OCI-LY7 (cell line): ENCODE results near the gene PDZRN4. TPM values are rescaled to one million over a fixed set of nuclear protein-coding genes. Genes with fewer than 3 reads are reported as not detected.

Source experiments
- BruUV-seq: library from RNA; stranded (reverse); fragments of 400-500 nt; replicated peaks from 2 replicates; lab custom pipeline; 2021; lab: Mats Ljungman, UMichigan
- CTCF ChIA-PET: fragments of 300-600 bp; sonication (Branson Sonifier 250); formaldehyde crosslinking; loops from one replicate; lab custom pipeline; 2022; ENCODE audit warnings: antibody characterized with exemption; ENCODE audit not compliant: unreplicated experiment; lab: Charles Lee
- POLR2A ChIA-PET: fragments of 300-600 bp; sonication (Branson Sonifier 250); formaldehyde crosslinking; loops from one replicate; lab custom pipeline; 2022; ENCODE audit warnings: antibody characterized with exemption; lab: Charles Lee
- DNase-seq: peaks from one replicate; pipeline ENCODE4 v3.0.0-alpha.2; 2015; ENCODE audit warnings: low spot score
- H2AFZ ChIP-seq: fragments of 200-600 bp; sonication (generic), shearing (Covaris generic); 2 replicates; pipeline ENCODE4 v1.6.1; 2014; ENCODE audit warnings: mild to moderate bottlenecking, antibody characterized with exemption, low read length, moderate library complexity
- H3K27ac ChIP-seq: fragments of 200-600 bp; sonication (generic); 2 replicates; pipeline ENCODE4 v1.5.1; 2014; ENCODE audit warnings: mixed run types, low read depth, mild to moderate bottlenecking, moderate library complexity, low read length, inconsistent platforms; ENCODE audit not compliant: poor library complexity, severe bottlenecking
- H3K36me3 ChIP-seq: fragments of 200-600 bp; sonication (generic); 2 replicates; pipeline ENCODE4 v1.6.1; 2014; ENCODE audit warnings: mild to moderate bottlenecking, antibody characterized with exemption, low read length, moderate library complexity, mixed read lengths; ENCODE audit not compliant: insufficient read depth
- H3K4me1 ChIP-seq: fragments of 200-600 bp; sonication (generic); 2 replicates; pipeline ENCODE4 v1.5.1; 2014; ENCODE audit warnings: mild to moderate bottlenecking, low read length; ENCODE audit not compliant: insufficient read depth, poor library complexity, severe bottlenecking
- H3K4me2 ChIP-seq: fragments of 200-600 bp; sonication (generic); 2 replicates; pipeline ENCODE4 v1.6.1; 2014; ENCODE audit warnings: mild to moderate bottlenecking, low read length
- H3K4me3 ChIP-seq: fragments of 200-600 bp; sonication (generic); 2 replicates; pipeline ENCODE4 v1.5.1; 2014; ENCODE audit warnings: mild to moderate bottlenecking, low read depth, low read length; ENCODE audit not compliant: poor library complexity, severe bottlenecking
- H3K79me2 ChIP-seq: fragments of 200-600 bp; sonication (generic); 2 replicates; pipeline ENCODE4 v1.6.1; 2016; ENCODE audit warnings: low read depth, mild to moderate bottlenecking, low read length, moderate library complexity, mixed read lengths; ENCODE audit not compliant: insufficient read depth
- H3K9me2 ChIP-seq: fragments of 200-600 bp; sonication (generic); 2 replicates; pipeline ENCODE4 v1.6.1; 2016; ENCODE audit warnings: mild to moderate bottlenecking, low read length, mixed read lengths; ENCODE audit not compliant: insufficient read depth
- H3K9me3 ChIP-seq: fragments of 200-600 bp; sonication (generic); 2 replicates; pipeline ENCODE4 v1.6.1; 2014; ENCODE audit warnings: mild to moderate bottlenecking, mixed run types, low read length, mixed read lengths
- H4K20me1 ChIP-seq: fragments of 200-600 bp; sonication (generic); 2 replicates; pipeline ENCODE4 v1.6.1; 2014; ENCODE audit warnings: mild to moderate bottlenecking, antibody characterized with exemption, low read length, moderate library complexity, mixed read lengths; ENCODE audit not compliant: insufficient read depth
- CTCF ChIP-seq: fragments of 200-600 bp; sonication (generic); conservative IDR thresholded peaks from 2 replicates; pipeline ENCODE4 v1.5.1; 2014; ENCODE audit warnings: mild to moderate bottlenecking, antibody characterized with exemption, low read length, moderate library complexity, mixed read lengths
- EZH2phosphoT487 ChIP-seq: fragments of 200-600 bp; sonication (generic); IDR thresholded peaks from 2 replicates; pipeline ENCODE4 v1.6.1; 2018; ENCODE audit warnings: low read depth, borderline replicate concordance, mild to moderate bottlenecking, mixed run types, antibody characterized with exemption, low read length, moderate library complexity, mixed read lengths
- intact Hi-C: fragments of 100-400 bp; cut with micrococcal nuclease; formaldehyde crosslinking; loops from one replicate; pipeline ENCODE4 v1.10.0; 2022; ENCODE audit not compliant: unreplicated experiment
- total RNA-seq, 2 experiments: library from RNA; depleted of rRNA in 1 of 2; stranded (reverse); fragments of >200 nt in 1 of 2; shearing (Covaris generic) in 1 of 2; gene quantifications; 2 replicates each; pipeline ENCODE4 v1.2.3, GENCODE V29; 2014 to 2022

Gene PDZRN4
- total RNA-seq, 2 experiments from 2014 or later: 6.8 to 16.8 TPM

- TF ChIP-seq CTCF (no peak), EZH2phosphoT487 (no peak)
- no peak overlapping the region for H3K27ac ChIP-seq
- no peaks in the 10 kb centered on the region for H3K9me3 ChIP-seq
- H2AFZ ChIP-seq: no peak overlapping the region
- ChIA-PET CTCF (no interaction called here), POLR2A (interaction anchor here (0.5 kb wide), 1 partner anchor 89 kb away, joined by 3 read pairs; no protein-coding TSS in a partner anchor)
- no peaks in the 10 kb centered on the region for H4K20me1 ChIP-seq
- H3K4me3 ChIP-seq: no peak overlapping the region
- peaks cover 18% of the 10 kb centered on the region for H3K36me3 ChIP-seq
- no peak for DNase-seq
- no peaks in the 10 kb centered on the region for H3K4me1 ChIP-seq
- H3K9me2 ChIP-seq: no peaks in the 10 kb centered on the region
- no TSS peak for BruUV-seq
- intact Hi-C loops: no loop called here
- no peaks in the 10 kb centered on the region for H3K79me2 ChIP-seq
- H3K4me2 ChIP-seq: no peak overlapping the region
Measured at GRCh38 chr12:41577995-41578394, 389.9 kb downstream of the PDZRN4 start.

- ChIA-PET CTCF (no interaction called here), POLR2A (no interaction called here)
- intact Hi-C loops: no loop called here
- Histone ChIP-seq H3K4me3 (no peak overlapping the region), H3K36me3 (no peaks in the 10 kb centered on the region), H2AFZ (no peak overlapping the region), H3K4me2 (no peak overlapping the region), H3K9me2 (no peaks in the 10 kb centered on the region), H3K9me3 (no peaks in the 10 kb centered on the region), H3K79me2 (no peaks in the 10 kb centered on the region), H3K27ac (no peak overlapping the region), H3K4me1 (no peaks in the 10 kb centered on the region), H4K20me1 (no peaks in the 10 kb centered on the region)
- no peak for DNase-seq
- BruUV-seq: no TSS peak
- TF ChIP-seq EZH2phosphoT487: no peak
- no peak for TF ChIP-seq CTCF
Measured at GRCh38 chr12:41585784-41586183, 397.7 kb downstream of the PDZRN4 start.

DNA sequence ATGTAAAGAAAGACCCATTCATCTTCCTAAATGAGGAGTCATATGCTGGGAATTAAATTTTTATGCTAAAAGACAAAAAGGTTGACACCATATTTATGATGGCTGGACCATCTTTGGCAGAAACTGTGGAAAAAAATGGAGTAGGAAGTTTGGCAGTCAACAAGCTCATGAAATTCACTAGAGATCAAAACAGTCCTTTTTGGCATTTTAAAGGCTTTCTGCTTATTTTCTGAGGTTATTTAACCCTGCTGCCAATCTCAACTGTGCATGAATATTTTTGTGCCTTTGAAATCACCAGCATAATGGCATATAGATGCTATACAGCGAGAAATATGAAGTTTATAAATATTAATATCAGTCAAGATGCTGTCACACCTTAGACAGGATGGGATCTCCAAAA is 399.5 kb downstream of the PDZRN4 start:
- no peak for DNase-seq
- Histone ChIP-seq H3K36me3 (no peaks in the 10 kb centered on the region), H3K4me3 (no peak overlapping the region), H3K4me1 (no peaks in the 10 kb centered on the region), H3K9me3 (no peaks in the 10 kb centered on the region), H4K20me1 (no peaks in the 10 kb centered on the region), H2AFZ (no peak overlapping the region), H3K9me2 (no peaks in the 10 kb centered on the region), H3K27ac (no peak overlapping the region), H3K79me2 (no peaks in the 10 kb centered on the region), H3K4me2 (no peak overlapping the region)
- ChIA-PET POLR2A (interaction anchor here (0.6 to 1.0 kb wide), 3 partner anchors 148 to 1491 kb away, joined by 3 to 4 read pairs (median 3); no protein-coding TSS in a partner anchor), CTCF (no interaction called here)
- no TSS peak for BruUV-seq
- intact Hi-C loops: no loop called here
- no peak for TF ChIP-seq CTCF
- TF ChIP-seq EZH2phosphoT487: no peak
